DOHH2 (cell line): ENCODE data around the gene PIK3R2.

Source experiments
- H3F3A ChIP-seq: fragments of 200-600 bp; sonication (generic), shearing (Covaris generic); 2 replicates; pipeline ENCODE4 v1.6.0; 2016; ENCODE audit warnings: antibody characterized with exemption, mild to moderate bottlenecking; ENCODE audit not compliant: control insufficient read depth, insufficient read depth
- H3K27ac ChIP-seq: fragments of 200-600 bp; sonication (generic); 2 replicates; pipeline ENCODE4 v1.5.1; 2014; ENCODE audit warnings: low read depth, mild to moderate bottlenecking, low read length, moderate library complexity
- H3K27me3 ChIP-seq: fragments of 200-600 bp; sonication (generic); 2 replicates; pipeline ENCODE4 v1.6.1; 2014; ENCODE audit warnings: mild to moderate bottlenecking, low read length, mixed read lengths; ENCODE audit not compliant: control insufficient read depth
- H3K36me3 ChIP-seq: fragments of 200-600 bp; sonication (generic); 2 replicates; pipeline ENCODE4 v1.6.1; 2014; ENCODE audit warnings: mild to moderate bottlenecking, low read length, moderate library complexity, mixed read lengths; ENCODE audit not compliant: control insufficient read depth
- H3K4me1 ChIP-seq: fragments of 200-600 bp; sonication (generic); 2 replicates; pipeline ENCODE4 v1.6.1; 2014; ENCODE audit warnings: mild to moderate bottlenecking, low read length, mixed read lengths; ENCODE audit not compliant: control insufficient read depth
- H3K4me2 ChIP-seq: fragments of 200-600 bp; sonication (generic); 2 replicates; pipeline ENCODE4 v1.6.0; 2014; ENCODE audit warnings: mild to moderate bottlenecking, low read length, moderate library complexity
- H3K4me3 ChIP-seq: fragments of 200-600 bp; sonication (generic); 2 replicates; pipeline ENCODE4 v1.5.1; 2014; ENCODE audit warnings: mild to moderate bottlenecking, low read length, mixed read lengths
- H3K79me2 ChIP-seq: fragments of 200-600 bp; sonication (generic); 2 replicates; pipeline ENCODE4 v1.6.1; 2014; ENCODE audit warnings: mild to moderate bottlenecking, low read length, mixed read lengths; ENCODE audit not compliant: control insufficient read depth
- H3K9me2 ChIP-seq: fragments of 200-600 bp; sonication (generic); replicated peaks from 2 replicates; pipeline ENCODE4 v1.6.1; 2014; ENCODE audit warnings: mild to moderate bottlenecking, low read length, mixed read lengths; ENCODE audit not compliant: control insufficient read depth
- H3K9me3 ChIP-seq: fragments of 200-600 bp; sonication (generic); 2 replicates; pipeline ENCODE4 v1.6.1; 2014; ENCODE audit warnings: antibody characterized with exemption, low read length, mixed read lengths; ENCODE audit not compliant: control insufficient read depth, insufficient read depth
- H4K20me1 ChIP-seq: fragments of 200-600 bp; sonication (generic); 2 replicates; pipeline ENCODE4 v1.6.0; 2014; ENCODE audit warnings: low read depth, mild to moderate bottlenecking, antibody characterized with exemption, low read length, moderate library complexity; ENCODE audit not compliant: control insufficient read depth, insufficient read depth
- EZH2phosphoT487 ChIP-seq: fragments of 200-600 bp; sonication (generic); IDR thresholded peaks from 2 replicates; pipeline ENCODE4 v1.6.1; 2017; ENCODE audit warnings: borderline replicate concordance, mild to moderate bottlenecking, antibody characterized with exemption, low read length, moderate library complexity, mixed read lengths
- TF ChIP-seq, protein P1 (sequence below): fragments of 200-600 bp; sonication (generic); IDR thresholded peaks from one replicate; pipeline ENCODE4 v1.5.1; 2014; ENCODE audit warnings: antibody characterized with exemption, mild to moderate bottlenecking, low read depth, low read length; ENCODE audit not compliant: poor library complexity, severe bottlenecking

The PIK3R2 gene

DNA sequence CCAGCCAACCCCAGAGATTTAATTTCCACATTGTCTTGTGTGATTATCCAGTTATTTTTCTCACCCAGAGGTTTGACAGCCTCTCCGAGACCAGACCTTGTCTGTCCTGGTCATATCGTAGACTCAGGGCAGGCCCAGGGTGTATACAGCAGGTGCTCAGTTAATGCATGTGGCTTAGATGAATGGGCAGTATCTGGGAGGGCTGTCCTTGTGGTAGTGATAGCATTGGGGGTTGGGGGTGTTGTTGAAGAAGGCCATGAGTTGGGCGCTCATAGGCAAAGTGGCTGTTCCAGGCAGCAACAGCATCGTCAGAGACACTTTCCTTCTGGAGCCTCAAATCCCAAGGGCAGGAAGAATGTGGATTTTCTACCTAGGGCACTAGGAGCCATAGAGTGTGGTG lies 38.5 kb upstream of the PIK3R2 start:
- Histone ChIP-seq H3K27me3 (no peaks in the 10 kb centered on the region), H3K36me3 (peaks cover 11% of the 10 kb centered on the region), H3F3A (peaks cover 9% of the 10 kb centered on the region), H3K9me2 (no peaks in the 10 kb centered on the region), H3K79me2 (peaks cover 15% of the 10 kb centered on the region), H3K27ac (no peak overlapping the region), H3K4me3 (no peak overlapping the region), H3K4me2 (no peak overlapping the region), H4K20me1 (no peaks in the 10 kb centered on the region; the same call in 1 of the 2 replicates), H3K4me1 (peaks cover 43% of the 10 kb centered on the region), H3K9me3 (no peaks in the 10 kb centered on the region)
- no peak for TF ChIP-seq EZH2phosphoT487
- TF ChIP-seq, protein P1, sequence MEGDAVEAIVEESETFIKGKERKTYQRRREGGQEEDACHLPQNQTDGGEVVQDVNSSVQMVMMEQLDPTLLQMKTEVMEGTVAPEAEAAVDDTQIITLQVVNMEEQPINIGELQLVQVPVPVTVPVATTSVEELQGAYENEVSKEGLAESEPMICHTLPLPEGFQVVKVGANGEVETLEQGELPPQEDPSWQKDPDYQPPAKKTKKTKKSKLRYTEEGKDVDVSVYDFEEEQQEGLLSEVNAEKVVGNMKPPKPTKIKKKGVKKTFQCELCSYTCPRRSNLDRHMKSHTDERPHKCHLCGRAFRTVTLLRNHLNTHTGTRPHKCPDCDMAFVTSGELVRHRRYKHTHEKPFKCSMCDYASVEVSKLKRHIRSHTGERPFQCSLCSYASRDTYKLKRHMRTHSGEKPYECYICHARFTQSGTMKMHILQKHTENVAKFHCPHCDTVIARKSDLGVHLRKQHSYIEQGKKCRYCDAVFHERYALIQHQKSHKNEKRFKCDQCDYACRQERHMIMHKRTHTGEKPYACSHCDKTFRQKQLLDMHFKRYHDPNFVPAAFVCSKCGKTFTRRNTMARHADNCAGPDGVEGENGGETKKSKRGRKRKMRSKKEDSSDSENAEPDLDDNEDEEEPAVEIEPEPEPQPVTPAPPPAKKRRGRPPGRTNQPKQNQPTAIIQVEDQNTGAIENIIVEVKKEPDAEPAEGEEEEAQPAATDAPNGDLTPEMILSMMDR, result no peak

DNA sequence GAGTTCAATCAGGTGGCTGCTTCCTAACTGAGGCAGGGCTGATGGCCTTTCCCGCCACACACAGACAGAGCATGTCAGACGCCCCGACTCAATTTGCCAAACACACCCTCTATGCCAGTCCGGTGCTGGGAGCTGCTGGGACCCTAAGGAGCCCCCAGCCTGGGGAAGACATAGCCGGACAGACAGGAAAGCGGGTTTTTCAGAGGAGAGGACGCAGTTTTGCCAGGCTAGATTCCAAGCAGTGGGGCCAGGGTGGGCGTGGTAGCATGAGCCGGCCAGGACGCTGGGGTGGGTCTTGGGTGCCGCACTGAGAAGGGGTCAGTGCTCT lies 35.6 kb upstream of the PIK3R2 start:
- Histone ChIP-seq H3K9me3 (no peaks in the 10 kb centered on the region), H3K79me2 (peaks cover 18% of the 10 kb centered on the region), H3K4me3 (peak overlapping the region; percentile 62), H3K4me1 (peaks cover 34% of the 10 kb centered on the region), H3F3A (peaks cover 10% of the 10 kb centered on the region), H3K36me3 (peaks cover 11% of the 10 kb centered on the region), H3K9me2 (no peaks in the 10 kb centered on the region), H3K27me3 (no peaks in the 10 kb centered on the region), H3K4me2 (peak overlapping the region; percentile 70), H3K27ac (no peak overlapping the region), H4K20me1 (no peaks in the 10 kb centered on the region; the same call in 1 of the 2 replicates)
- no peak for TF ChIP-seq EZH2phosphoT487
- TF ChIP-seq, protein P1, result no peak

DNA sequence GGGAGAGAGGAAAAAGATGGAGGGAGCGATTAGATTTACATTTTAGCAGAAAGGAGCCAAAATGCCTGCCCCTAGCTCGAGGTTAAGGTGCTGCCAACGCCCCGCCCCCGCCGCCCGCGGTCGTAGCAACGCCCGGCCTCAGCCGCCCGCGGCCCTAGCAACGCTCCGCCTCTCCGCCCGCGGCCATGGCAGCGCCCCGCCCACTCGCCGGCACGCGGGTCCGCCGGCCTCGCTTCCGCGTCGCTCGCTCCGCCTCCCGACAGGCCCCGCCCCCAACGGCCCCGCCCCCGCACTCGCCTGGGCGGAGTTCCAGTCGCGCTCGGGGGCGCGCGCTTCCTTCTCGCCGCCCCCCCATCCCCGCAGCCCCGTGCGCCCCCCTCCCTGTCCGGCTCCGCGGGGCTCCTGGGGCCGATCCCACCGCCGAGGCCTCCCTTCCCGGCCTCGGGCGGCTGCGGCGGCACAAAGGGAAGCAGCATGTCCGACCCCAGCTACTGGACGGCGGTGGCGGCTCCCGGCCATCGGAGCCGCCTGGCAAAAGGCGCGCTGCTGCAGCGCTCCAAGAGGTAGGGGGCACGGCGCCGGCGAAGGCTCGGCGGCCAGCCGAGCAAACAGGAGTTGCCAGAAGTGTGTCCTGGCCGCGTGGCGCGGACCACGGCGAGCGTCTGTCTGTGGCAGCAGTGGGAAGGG lies 35.1 kb upstream of the PIK3R2 start:
- Histone ChIP-seq H3K27ac (no peak overlapping the region), H3K9me3 (no peaks in the 10 kb centered on the region), H3K4me1 (peaks cover 31% of the 10 kb centered on the region), H3K27me3 (no peaks in the 10 kb centered on the region), H3K9me2 (no peaks in the 10 kb centered on the region), H3K4me2 (peak overlapping the region; percentile 97), H3F3A (peaks cover 10% of the 10 kb centered on the region), H3K36me3 (peaks cover 16% of the 10 kb centered on the region), H3K79me2 (peaks cover 18% of the 10 kb centered on the region), H3K4me3 (peak overlapping the region; percentile 89), H4K20me1 (no peaks in the 10 kb centered on the region; the same call in 1 of the 2 replicates)
- no peak for TF ChIP-seq EZH2phosphoT487
- TF ChIP-seq, protein P1, result peak; percentile 33
